ENCODE results near the gene TFCP2.

The TFCP2 gene

DNA sequence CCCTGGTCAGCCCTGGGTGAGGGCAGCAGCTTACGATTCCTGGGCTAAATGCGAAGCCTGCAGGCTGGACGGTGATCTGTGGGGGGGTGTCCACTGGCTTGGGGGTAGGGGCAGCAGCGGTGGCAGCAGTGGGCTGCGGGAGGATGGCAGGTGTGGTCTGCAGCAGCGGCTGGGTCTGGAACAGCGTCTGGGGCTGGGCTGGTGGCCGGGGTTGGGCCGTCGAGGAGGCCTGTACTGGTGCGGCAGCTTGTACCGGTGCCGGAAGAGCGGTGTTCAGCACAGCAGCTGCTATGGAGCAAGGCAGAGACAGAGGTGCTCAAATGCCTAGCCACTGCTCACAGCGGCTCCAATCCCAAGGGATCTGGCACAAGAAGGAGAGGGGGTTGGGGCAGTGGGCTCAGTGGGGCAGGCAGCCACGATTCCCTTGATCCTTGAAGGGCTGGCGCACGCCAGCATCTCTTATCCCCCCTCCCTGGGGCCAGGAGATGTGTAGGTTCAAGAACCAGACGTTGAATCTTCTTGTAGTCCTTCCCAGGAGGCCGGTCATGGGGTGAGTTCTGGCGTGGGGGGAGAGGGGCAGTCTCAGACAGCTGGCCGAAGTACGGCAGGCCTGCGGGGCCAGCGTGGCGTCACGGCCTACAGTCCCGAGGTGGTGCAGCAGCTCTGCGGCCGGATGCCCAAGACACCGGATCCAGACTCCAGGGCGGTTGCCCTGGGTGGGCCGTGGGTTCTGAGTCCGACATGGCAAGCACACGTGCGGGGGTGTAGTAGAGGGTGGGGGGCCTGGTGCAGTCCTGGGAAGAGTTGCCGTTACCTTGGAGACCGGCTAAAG lies 25.0 kb upstream of the TFCP2 start:
- DNase-seq (ENCODE audit: low read depth in 1 of 2, low spot score in 1 of 2), result no peak

DNA sequence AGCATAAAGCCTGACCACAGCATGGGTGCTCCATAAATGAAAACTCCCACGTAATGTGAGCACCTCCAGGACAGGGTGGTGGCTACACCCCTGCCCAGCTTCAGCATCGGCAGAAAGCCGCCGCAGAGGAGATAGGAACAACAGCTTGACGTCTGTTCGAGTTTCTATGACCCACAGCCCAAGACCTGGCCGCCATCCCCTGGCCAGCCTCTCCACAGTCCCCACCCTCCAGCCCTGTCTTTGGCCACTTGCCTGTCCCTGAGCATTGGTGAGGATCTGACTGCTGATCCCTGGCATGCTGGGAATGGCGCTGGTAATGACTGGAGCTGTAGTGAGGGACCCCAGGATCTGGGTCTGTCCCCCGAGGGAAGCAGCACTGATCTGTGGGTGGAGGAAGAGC lies 23.6 kb upstream of the TFCP2 start:
- no peak for DNase-seq (ENCODE audit: low read depth in 1 of 2, low spot score in 1 of 2)

DNA sequence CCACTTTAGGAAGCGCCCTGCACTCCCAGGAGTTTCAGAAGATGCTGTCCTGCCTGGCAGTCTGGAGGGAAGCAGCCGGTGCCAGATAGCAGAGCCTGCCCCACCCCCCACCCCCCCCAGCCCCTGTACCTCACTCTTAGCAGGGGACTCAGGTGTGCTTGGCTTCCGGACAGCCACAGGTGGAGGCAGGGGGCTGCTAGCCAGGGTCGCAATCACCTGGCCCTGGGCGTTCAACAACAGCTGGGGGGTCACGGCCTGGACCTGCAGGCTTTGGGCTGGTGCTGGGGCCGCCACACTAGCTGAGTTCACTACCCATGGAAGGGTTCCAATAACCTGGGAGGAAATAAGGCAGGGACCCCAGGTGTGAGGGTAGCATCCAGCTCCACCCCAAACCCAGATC lies 22.9 kb upstream of the TFCP2 start:
- no peak for DNase-seq (ENCODE audit: low read depth in 1 of 2, low spot score in 1 of 2)

DNA sequence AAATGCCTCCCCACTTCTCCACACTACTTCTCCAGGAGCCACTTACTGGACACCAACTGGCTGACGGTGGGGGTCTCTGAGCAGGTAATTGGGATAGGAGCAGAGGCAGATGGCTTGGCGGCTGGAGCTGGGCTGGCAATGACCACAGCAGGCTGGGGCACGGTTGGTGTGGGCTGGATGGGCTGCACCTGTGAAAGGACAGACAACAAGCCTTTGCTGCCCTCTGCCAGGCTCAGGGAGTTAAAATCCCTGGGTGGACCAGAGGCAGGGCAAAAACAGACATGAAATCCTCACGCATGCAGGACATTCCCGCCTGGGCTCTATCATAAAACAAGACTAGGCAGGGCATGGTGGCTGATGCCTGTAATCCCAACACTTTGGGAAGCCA lies 19.3 kb upstream of the TFCP2 start:
- no peak for DNase-seq (ENCODE audit: low read depth in 1 of 2, low spot score in 1 of 2)

GRCh38 chr12:51191516-51192283 lies 18.8 kb upstream of the TFCP2 start:
- DNase-seq (ENCODE audit: low read depth in 1 of 2, low spot score in 1 of 2), result no peak

DNA sequence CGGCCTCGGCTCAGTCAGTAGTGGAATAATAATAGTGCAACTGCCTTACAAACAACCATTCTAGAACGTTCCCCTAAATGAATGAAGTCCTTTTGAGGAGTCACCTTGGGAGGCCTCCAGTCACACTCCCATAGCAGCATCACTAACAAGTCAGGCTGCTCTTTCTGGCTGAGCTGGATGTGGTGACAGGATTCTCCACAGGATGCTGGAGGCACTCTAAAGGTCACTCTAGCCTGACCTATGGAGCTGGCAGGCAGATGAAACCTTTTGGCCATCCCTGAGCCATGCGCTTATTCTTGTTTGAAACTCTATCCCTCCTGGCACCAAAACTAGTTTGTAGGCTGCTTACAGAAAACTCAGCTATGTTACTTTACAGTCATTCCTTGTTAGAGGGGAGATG lies 17.9 kb upstream of the TFCP2 start:
- DNase-seq (ENCODE audit: low read depth in 1 of 2, low spot score in 1 of 2), result no peak

GRCh38 chr12:51189790-51190355 lies 16.9 kb upstream of the TFCP2 start:
- DNase-seq (ENCODE audit: low read depth in 1 of 2, low spot score in 1 of 2), result no peak

GRCh38 chr12:51188359-51189051 lies 15.6 kb upstream of the TFCP2 start:
- DNase-seq (ENCODE audit: low read depth in 1 of 2, low spot score in 1 of 2), result no peak

DNA sequence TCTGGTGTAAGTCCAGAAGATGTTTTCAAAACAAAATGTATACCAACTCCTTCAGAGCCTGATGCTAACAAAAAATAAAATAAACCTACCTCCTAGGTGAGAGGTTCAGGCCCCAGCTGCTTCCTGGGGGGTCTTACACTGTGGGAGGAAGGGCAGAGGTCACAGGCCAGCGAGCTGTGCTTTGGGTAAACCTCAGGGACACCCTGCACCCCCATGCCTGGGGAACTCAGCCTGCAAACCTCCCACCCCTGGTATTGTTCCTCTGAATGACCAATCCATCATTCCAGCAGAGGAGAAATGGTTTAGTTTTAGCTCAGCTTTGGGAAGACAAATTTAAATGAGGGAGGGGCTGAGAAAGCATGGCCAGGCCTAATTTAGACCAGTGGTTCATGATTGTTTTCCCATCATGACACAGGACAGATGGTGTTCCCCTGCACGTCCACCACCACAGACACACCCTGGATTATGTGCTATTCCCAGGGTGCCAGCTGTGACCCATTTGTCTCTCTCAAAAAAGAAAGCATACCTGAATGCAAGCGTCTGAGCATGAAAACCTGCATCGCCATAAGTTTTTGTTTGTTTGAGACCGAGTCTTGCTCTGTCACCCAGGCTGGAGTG lies 14.5 kb upstream of the TFCP2 start:
- DNase-seq (ENCODE audit: low read depth in 1 of 2, low spot score in 1 of 2), result no peak

DNA sequence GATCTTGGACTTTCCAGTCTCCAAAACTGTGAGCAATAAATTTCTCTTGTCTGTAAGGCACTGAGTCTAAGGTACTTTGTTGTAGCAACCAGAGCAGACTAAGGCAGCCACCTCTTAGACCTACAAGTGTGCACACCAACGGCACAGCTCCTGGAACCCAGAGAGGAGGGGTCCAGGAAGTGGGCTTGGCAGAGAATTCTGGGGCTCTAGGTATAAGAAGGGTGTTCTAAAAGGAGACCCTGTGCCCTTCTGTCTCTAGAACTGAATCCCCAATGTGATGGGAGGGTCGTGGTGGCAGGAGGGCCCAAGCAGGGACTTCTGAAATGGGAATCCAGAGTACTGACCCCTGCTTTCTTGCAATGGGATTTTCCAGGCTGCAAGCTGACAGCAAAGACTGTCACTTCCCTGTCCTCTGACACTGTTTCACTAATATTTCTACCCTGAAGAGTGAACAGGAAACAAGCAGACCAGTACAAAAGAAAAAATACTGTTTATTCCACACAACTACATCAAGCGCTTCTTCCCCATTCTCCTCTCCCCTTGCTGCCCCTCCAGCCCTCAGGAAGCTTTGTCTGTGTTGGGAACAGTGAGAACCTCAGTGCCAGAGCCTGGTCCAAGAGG lies 13.6 kb upstream of the TFCP2 start:
- no peak for DNase-seq (ENCODE audit: low read depth in 1 of 2, low spot score in 1 of 2)

DNA sequence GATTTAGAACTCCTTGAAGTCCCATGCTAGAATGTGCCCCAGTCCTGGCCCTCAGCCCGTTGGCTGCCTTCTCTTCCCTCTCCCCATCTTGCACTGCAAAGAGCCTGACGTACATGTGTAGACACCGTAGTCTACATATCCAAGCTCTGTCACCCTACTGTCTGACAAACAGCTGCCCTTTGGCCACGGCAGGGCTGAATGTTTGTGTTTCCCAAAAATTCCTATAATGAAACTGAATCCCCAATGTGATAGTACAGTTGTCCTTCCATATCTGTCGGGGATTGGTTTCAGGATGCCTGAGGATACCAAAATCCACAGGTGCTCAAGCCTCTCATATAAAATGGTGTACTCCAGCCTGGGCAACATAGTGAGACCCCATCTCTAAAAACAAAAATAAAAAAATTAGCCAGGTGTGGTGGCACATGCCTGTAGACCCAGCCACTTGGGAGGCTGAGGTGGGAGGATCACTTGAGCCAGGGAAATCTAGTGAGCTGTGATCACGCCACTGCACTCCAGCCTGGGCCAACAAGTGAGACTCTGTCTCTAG lies 12.3 kb upstream of the TFCP2 start:
- no peak for DNase-seq (ENCODE audit: low read depth in 1 of 2, low spot score in 1 of 2)

- no peak for DNase-seq (ENCODE audit: low read depth in 1 of 2, low spot score in 1 of 2)
Observed at GRCh38 chr12:51183816-51184215, 10.9 kb upstream of the TFCP2 start.

DNA sequence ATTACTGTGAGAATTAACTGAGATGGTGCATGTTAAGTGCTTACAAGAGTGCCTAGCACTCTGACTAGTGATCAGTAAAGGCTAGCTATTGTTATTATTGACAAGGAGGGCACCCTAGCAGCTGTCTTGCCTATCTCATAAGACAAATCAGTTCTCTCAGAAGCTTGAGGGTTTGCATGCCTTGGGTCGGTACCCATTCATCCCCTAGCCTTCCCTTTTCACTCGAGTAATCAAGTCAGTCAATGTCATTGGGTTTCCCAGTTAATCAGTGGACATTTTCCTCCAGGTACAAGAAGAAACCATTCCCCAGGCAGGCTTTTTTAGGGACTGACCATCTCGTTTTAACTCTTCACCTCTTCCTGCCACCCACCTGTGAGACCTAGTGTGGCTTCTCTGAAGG lies 10.4 kb upstream of the TFCP2 start:
- no peak for DNase-seq (ENCODE audit: low read depth in 1 of 2, low spot score in 1 of 2)

- no peak for DNase-seq (ENCODE audit: low read depth in 1 of 2, low spot score in 1 of 2)
Observed at GRCh38 chr12:51181558-51181957, 8.6 kb upstream of the TFCP2 start.

GRCh38 chr12:51177897-51178296 lies 5.0 kb upstream of the TFCP2 start:
- DNase-seq (ENCODE audit: low read depth in 1 of 2, low spot score in 1 of 2), result no peak

- no peak for DNase-seq (ENCODE audit: low read depth in 1 of 2, low spot score in 1 of 2)
Observed at GRCh38 chr12:51174501-51174900, 1.6 kb upstream of the TFCP2 start.

DNA sequence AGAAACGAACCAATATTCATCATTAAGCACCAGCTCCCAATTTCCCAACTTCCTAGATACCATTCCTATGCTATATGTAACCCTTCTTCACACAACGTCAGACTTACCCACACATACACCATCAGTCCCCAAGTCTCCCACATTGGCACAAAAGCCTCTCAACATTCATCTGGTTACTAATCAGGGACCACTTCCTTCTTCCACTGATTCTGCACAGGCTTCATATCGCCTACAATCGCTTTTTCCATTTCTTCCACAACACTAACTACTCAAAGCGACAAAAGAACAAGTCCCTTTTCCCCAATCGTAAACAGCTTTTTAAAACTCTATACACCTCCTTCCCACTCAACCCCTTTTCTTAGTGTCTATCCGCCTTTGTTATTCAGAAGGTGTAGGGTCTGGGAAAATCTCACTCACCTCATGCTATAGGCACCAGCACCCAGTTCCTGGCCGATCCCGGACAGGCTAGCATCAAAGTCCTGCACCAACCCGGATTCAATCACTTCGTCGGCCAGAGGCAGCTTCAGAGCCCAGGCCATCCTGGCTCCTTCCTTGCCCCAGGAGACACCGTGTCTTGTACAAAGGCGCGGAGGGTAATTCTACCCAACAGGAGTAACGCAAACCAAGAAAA lies 936 bp downstream of the TFCP2 start:
- DNase-seq (ENCODE audit: low read depth in 1 of 2, low spot score in 1 of 2), result no peak

DNA sequence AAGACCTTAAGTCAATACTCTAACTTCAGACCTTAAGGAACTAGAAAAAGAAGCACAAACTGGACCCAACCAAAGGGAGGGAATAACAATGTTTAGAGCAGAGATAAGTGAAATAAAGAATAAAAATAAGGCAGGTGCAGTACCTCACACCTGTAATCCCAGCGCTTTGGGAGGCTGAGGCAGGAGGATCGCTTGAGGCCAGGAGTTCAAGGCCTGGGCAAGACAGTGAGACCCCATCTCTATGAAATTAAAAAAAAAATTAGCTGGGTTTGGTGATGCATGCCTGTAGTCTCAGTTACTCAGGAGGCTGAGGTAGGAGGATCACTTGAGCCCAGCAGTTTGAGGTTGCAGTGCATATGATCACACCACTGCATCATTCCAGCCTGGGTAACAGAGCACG lies 9.1 kb downstream of the TFCP2 start:
- DNase-seq (ENCODE audit: low read depth in 1 of 2, low spot score in 1 of 2), result no peak

GRCh38 chr12:51162217-51162616 lies 10.7 kb downstream of the TFCP2 start:
- DNase-seq (ENCODE audit: low read depth in 1 of 2, low spot score in 1 of 2), result no peak

DNA sequence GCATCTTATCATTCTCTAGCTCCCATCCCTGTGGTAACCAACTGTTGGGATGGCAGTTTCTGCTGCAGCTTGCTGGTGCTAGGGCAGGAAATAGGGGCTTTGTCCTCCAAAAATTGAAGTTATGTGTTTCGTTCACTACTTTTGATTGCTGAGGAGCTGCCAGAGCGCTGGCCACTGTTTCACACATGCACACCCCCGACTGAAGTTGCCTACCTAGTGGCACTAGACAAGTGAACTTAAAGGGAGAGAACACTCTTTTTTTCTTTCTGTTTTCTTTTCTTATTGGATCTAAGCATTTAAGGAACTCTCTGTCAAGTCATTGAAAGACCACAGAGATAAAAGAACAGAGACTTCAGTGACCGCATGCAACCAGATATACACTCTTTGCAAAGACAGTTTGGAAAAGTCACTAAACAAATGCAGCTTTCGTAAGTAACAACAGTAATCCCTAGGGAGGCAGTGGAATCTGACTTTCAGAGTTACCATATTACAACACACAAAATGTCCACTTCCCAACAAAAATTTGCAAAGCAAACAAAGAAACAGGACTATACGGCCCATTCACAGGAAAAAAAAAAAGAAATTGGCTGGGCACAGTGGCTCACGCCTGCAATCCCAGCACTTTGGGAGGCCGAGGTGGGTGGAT lies 12.0 kb downstream of the TFCP2 start:
- no peak for DNase-seq (ENCODE audit: low read depth in 1 of 2, low spot score in 1 of 2)
